GM12874 (cell line): Measurements from ENCODE around the gene FXYD6.

Experiments
- TF ChIP-seq, protein P1 (sequence below): IDR thresholded peaks from 2 replicates; pipeline ENCODE4 v1.5.1; 2011; ENCODE audit warnings: low read depth, mild to moderate bottlenecking, control low read depth, low read length, moderate library complexity; ENCODE audit not compliant: insufficient read depth

Gene FXYD6

GRCh38 chr11:117876341-117877119, at the start of gene FXYD6:
Gene FXYD6 (minus strand): TSS chr11:117876658. CDS start chr11:117842776, 33,882 bp downstream.
- TF ChIP-seq, protein P1, sequence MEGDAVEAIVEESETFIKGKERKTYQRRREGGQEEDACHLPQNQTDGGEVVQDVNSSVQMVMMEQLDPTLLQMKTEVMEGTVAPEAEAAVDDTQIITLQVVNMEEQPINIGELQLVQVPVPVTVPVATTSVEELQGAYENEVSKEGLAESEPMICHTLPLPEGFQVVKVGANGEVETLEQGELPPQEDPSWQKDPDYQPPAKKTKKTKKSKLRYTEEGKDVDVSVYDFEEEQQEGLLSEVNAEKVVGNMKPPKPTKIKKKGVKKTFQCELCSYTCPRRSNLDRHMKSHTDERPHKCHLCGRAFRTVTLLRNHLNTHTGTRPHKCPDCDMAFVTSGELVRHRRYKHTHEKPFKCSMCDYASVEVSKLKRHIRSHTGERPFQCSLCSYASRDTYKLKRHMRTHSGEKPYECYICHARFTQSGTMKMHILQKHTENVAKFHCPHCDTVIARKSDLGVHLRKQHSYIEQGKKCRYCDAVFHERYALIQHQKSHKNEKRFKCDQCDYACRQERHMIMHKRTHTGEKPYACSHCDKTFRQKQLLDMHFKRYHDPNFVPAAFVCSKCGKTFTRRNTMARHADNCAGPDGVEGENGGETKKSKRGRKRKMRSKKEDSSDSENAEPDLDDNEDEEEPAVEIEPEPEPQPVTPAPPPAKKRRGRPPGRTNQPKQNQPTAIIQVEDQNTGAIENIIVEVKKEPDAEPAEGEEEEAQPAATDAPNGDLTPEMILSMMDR: no peak

DNA sequence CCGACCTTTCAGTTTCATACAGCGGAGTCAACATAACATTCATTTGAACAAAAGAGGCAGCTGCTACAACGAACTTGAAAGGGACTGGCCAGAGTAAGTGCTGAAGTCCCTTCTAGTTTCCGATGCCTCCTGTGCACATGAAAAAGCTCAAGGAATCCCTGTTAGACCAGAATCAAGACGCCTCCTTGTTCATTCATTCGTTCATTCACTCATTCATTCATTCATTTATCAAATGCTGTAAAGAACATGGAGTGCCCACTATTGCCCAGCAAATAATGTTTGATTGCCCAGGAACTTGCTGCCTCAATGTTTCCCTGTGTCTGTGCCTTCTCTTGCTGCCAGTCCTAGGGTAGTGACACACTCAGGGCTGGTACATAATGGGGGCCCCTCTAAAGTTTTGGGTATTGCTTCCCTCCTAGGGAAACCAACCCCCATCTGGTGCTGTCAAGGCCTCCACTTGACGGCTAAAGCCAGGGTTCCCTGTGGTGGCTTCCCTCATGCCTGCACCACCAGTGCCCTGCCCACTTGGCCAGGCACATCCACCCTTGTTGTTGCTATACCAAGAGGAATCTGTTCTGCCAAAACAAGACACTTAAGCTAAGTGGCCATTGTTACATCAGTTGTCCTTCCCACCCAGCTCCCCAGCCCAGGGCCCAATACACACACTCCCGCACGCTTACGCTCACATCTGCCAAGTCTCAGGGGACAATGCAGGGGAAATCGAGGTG, 48.9 kb upstream of the FXYD6 start:
- TF ChIP-seq, protein P1: no peak

- TF ChIP-seq, protein P1: no peak
Observed at GRCh38 chr11:117924631-117925170, 48.2 kb upstream of the FXYD6 start.

GRCh38 chr11:117923773-117924172, 47.3 kb upstream of the FXYD6 start:
- TF ChIP-seq, protein P1: no peak

DNA sequence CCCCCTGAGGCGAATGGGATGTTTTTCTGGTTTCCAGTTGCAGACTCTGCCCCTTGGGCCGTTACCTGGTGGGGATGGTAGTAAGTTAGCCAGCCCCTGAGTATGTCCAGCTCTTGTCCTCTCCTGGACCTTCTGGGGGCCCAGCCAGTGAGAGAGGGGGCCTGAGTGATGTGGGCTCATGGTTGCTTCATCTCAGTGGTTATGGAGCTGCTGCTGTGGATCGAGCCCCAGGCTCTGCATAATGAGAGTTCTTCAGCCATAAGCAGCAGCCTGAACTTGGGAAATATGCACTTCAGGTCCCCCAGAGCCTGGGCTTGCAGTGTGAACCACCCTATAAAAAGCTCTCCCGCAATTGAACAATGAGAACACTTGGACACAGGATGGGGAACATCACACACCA, 46.8 kb upstream of the FXYD6 start:
- TF ChIP-seq, protein P1: no peak

- TF ChIP-seq, protein P1: no peak
Observed at GRCh38 chr11:117921893-117922292, 45.4 kb upstream of the FXYD6 start.

DNA sequence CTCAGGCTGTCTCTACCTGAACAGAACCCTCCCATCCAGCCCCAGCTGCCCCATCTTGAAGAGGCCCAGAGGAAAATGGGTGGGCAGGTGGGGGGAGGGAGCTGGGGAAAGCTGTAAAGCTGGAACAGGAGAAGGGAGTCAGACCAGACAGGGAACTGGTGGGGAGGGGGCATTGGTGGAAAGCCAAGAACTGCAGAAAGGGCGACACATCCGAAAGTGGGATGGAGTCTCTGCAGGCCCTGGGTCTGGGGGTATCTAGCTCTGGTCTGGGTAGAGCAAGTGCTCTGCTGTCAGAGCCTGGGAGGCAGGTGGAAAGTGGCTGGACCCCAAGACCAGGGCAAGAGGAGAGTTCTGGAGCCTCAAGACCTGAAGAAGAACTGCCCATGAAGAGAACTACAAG, 45.0 kb upstream of the FXYD6 start:
- TF ChIP-seq, protein P1: no peak
